ENCODE results near the gene FAM240A.
"Not testable (repeated sequence)": the region's sequence is repeated elsewhere in the genome, so short reads cannot be mapped to it uniquely, and the experiment has no call there.

The FAM240A gene

DNA sequence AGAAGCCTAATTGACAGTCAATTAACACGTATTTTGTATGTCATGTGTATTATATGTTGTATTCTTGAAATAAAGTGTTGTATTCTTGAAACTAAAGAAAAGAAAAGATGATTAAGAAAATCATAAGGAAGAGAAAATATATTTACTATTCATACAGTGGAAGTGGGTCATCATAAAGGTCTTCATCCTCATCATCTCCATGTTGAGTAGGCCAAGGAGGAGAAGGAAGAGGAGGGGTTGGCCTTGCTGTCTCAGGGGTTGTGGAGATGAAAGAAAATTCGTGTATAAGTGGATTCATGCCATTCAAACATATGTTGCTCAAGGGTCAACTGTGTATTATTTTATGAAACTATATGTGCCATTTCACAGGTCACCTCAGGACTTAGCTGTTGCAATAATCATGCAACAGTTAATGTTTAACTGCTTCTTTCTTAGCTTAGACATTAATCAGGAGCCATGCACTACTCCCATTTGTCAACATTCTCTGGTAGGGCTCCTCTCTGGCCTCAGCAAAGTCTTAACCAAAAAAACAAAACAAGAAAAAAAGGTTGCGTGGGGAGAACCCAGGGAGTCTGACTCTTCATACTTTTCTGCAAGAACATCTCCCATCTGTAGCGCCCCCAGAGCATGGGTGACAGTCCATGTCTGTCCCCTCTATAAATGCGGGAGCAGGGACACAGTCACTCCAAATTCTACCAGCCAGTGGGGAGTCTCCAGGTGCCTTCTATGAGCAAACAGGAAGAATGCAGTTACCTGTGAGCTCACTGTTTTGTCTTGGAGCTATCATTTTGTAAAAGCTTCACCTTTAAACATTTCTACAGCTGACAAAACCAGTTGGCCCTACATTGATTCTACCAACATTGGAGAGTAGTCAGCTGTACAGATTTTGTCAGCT is 26.3 kb upstream of the FAM240A start:
- in situ Hi-C loops (cut with MboI; ENCODE audit: low pct_unique_long_range_greater_than_20kb, low sequenced_read_pairs) = no loop called here
- DNase-seq = no peak

DNA sequence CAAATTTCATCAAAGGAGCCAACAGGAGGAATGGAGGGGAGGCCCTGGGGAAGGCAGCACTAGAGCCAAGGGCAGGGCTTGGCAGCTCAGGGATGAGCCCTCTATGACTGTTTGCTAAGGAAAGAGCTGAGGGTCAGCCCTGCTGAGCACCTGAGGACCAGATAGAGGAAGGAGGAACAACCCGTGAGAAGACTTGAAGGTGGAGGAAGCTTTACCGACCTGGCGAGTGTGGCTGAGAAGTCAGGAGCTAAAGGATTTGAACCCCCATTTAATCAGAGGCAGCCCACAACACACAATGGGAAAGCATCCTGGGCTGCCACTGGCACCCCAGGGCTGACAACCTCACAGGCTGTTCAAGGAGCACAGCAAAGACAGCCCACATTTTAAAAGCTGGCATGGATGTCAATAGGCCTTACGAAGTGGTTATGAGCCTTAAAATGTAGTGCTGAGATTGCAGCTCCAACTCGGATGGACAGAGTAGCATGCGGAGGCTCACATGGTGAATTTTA is 25.5 kb upstream of the FAM240A start:
- DNase-seq = no peak
- in situ Hi-C loops (cut with MboI; ENCODE audit: low pct_unique_long_range_greater_than_20kb, low sequenced_read_pairs) = no loop called here

DNA sequence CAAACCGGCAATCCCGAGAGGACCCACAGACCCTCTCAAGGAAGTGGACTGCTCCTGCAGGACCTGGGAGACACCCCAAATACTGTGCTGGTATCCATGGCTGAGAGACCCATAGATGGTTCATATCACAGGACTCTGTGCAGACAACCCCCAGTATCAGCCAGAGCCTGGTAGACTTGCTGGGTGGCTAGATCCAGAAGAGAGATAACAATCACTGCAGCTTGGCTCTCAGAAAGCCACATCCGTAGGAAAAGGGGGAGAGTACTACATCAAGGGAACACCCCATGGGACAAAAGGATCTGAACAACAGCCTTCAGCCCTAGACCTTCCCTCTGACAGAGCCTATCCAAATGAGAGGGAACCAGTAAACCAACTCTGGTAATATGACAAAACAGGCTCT is 25.1 kb upstream of the FAM240A start:
- DNase-seq; in situ Hi-C loops (cut with MboI; ENCODE audit: low pct_unique_long_range_greater_than_20kb, low sequenced_read_pairs): not testable (repeated sequence)

DNA sequence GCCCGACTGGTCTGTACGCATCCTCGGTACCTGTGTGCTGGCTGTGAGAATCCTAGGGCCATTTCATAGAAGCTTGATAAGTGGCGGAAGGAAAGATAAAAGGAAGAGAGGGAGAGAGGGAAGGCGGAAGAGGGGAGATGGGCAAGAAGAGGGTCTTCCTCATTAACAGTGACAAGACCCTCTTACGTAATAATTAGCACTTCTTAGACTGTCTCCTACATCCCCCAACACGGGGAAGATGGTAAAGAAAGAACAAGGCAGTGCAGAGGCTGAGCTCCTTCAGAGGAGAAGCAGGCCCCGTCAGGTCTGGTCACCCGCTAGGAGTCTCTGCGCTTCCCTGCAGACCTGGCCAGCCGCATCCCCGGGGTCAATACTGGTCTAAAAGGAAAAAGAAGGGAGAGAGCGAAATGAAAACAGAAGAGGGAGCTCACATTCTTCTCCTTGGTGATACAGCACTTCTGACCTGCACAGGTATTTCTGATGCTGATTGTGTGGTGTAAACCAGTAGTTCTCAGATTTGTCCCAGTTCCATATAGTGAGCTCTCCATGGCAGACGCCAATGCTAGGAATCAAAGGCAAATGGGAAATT is 19.0 kb upstream of the FAM240A start:
- in situ Hi-C loops (cut with MboI; ENCODE audit: low pct_unique_long_range_greater_than_20kb, low sequenced_read_pairs) = no loop called here
- no peak for DNase-seq

DNA sequence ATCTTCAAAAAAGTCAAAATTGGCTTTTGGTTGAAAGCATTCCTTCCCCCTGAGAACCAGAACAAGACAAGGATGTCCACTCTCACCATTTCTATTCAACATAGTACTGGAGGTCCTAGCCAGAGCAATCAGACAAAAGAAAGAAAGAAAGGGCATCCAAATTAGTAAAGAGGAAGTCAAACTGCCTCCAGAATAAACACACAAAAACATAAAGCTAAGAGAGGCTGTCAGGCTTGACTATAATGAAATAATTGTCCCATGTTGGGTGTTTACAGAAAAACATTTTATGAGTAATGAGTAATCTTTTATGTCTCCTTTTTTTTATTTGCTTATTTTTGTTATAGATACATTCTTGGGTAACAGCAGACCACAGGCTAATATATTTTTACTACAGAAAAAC is 18.3 kb upstream of the FAM240A start:
- no peak for DNase-seq
- in situ Hi-C loops (cut with MboI; ENCODE audit: low pct_unique_long_range_greater_than_20kb, low sequenced_read_pairs) = no loop called here

DNA sequence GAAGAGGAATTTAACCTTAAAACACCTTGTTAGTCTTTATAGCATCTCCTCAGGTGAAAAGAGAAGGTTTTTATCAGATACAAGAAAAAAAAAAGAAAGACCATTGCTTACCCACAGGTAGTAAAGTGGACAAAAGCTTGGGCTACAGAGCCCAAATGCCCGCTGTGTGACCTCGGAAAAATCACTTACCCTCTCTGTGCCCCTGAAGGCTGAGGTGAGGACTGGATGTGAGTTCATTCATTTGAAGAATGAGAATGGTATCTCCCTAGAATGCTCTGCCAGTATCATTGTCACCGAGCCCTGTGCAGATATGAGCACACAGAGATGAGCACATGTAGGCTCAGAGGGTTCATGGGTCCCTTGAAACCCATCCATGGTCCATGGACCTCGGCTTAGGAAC is 17.6 kb upstream of the FAM240A start:
- in situ Hi-C loops (cut with MboI; ENCODE audit: low pct_unique_long_range_greater_than_20kb, low sequenced_read_pairs) = no loop called here
- DNase-seq = no peak

DNA sequence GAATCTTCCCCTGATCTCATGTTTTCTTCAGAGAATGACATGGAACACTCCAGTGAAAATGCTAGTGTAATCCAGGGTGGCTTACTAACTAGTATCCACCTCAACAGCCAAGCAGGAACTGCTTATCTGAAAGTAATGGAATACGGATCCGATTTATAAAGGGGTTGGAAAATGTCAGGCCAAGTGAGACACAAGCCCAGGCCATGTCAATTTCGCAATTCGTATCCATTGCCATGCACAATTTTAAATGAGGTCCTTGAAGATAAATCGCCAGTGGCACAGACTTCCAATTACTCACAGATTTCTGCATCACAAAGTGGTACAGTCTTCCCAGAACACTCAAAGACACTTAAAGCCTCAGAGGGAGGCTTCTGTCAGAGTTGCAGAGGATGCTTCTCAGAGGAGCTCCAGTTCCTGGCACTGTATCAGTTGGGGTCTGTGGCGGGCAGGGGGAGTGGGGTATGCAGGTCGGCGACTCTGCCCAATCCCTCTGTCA is 16.5 kb upstream of the FAM240A start:
- no peak for DNase-seq
- in situ Hi-C loops (cut with MboI; ENCODE audit: low pct_unique_long_range_greater_than_20kb, low sequenced_read_pairs) = no loop called here

DNA sequence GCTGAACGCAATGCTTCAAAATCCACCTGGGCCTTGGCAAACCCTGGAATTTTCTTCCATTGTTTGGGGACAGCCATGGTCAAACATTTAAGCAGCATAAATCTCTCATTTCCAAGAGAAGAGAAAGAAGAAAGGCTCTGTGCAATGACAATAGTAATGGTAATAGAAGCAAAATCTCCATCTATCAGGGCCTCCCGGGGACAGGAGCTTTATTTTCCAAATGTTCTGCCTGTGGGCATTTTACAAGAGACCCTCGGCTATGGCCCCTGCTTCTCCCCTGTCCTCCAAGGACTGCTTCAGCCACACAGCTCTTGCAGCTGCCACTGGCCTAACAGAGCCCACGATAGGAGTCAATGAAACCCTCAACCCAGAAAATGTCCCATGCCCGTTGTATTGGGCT is 12.7 kb upstream of the FAM240A start:
- DNase-seq = no peak
- in situ Hi-C loops (cut with MboI; ENCODE audit: low pct_unique_long_range_greater_than_20kb, low sequenced_read_pairs) = no loop called here

DNA sequence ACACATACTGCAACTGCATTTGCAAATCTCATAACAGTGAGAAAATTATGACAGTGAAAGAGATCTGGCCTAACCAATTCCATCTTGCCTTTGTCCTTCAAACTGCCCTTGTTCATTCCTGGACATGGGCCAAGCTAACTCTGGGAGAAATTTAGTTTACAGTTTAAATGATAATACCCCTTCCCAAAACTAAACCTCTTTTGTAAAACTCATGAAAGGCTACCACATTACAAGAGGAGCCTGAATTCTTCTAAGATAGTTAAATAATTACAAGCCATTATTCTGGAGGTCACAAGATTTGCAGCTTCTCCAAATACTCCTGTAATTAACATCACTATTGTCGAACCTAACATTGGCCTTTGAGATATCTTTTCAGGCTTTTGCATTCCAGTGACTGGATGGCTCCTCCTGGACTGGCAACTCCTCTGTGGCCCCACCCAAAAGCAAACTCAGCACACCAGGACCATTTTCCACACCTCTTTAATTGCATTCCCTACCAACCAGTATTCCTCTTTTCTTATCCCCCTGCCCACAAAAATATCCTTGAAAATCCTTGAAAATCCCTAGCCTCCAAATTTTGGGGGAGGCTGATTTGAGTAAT is 8.8 kb upstream of the FAM240A start:
- DNase-seq = no peak
- in situ Hi-C loops (cut with MboI; ENCODE audit: low pct_unique_long_range_greater_than_20kb, low sequenced_read_pairs) = no loop called here

DNA sequence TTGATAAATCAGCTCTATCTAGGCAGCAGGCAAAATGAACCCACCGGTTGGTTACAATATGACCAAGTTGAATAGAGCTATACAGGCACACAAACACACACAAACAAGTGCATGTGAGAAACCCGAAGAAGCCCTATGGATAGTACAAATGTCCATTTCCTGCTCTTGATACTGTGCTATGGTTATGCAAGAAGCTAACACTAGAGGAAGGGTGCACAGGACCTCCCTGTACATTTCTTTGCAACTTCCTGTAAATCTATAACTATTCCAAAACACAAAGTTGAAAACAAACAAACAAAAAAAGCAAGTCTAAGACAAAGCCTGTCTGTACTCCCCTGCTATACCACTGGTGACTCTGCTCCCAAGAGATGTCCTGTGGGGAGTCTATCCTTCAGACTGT is 8.2 kb upstream of the FAM240A start:
- DNase-seq = no peak
- in situ Hi-C loops (cut with MboI; ENCODE audit: low pct_unique_long_range_greater_than_20kb, low sequenced_read_pairs) = no loop called here

DNA sequence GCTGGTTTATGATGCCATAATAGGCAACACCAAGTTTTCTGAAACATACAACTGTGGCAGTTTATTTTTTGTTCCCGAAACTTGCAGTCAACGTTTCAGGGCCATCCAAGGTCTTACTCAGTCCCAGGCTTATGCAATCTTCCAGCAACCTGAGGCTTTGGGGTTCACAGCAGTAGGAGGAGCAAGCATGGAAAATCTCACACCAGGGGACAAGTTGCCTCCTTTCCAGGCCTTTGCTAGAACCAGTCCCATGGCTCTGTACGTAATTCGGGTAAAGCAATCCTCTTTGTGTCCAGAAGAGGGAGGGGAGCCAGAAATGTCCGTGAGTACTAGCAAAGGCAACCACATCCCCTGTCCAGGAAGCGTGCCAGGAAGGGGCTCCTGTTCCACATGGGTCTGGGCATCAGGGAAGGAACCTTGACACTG is 4.7 kb upstream of the FAM240A start:
- in situ Hi-C loops (cut with MboI; ENCODE audit: low pct_unique_long_range_greater_than_20kb, low sequenced_read_pairs) = no loop called here
- peak; percentile 44 for DNase-seq

DNA sequence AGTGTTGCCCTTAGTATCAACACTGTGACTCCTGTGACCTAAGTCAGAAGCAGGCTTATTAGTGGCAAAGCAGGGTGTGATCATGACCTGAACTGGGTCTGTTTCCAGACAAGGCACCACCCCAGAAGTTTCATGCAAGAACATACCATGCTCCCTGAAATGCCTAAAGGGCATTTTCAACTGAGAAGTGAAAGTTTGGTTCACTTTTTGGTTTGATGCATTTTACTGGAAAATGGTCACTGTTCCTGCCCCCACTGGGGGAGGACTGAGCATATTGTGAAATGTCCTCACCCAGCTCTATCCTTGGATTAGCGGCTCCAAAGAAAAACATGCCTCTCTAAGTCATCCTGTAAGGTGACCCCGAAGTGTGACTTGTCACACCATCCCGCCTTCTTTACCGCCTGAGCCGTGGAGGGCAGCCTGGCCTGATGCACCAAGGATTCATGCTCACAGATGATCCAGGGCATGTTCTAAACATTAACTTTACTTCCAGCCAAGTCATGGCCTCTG is 3.1 kb upstream of the FAM240A start:
- no peak for DNase-seq
- in situ Hi-C loops (cut with MboI; ENCODE audit: low pct_unique_long_range_greater_than_20kb, low sequenced_read_pairs) = no loop called here

DNA sequence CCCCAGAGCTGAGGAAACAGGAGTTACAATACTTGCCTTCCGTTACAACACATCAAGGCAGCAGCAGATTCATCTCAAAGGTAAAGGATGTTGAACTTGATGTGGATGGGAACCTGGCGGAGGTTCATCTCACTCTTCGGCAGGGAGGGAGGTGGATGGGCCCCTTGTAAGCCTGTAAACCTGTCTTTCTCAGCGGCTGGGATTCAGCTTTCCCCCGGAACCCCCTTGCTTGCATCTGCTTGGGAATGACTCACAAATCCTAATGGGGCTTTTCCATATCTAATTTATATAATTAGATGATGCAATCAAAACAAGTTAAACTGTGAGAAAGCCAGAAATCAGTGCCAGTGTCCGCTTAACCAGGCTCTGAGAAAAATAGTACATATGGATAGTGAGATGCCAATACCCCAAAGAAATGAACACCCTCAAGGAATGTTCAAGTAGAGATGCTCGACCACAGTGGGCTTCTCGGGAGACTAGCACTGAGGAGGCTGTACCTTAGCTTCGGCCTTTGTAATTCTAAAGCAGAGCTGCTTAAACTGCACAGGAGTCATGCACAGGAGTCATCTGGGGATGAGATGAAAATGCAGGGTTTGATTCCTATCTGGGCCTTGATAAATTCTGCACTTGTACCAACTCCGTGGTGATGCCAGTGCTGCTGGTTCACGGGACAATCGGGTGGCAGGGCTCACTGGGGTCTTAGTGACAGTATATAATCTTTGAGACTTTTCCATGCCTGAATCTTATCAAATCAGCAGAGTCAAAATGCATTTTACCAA is 2.2 kb upstream of the FAM240A start:
- no peak for DNase-seq
- in situ Hi-C loops (cut with MboI; ENCODE audit: low pct_unique_long_range_greater_than_20kb, low sequenced_read_pairs) = no loop called here

DNA sequence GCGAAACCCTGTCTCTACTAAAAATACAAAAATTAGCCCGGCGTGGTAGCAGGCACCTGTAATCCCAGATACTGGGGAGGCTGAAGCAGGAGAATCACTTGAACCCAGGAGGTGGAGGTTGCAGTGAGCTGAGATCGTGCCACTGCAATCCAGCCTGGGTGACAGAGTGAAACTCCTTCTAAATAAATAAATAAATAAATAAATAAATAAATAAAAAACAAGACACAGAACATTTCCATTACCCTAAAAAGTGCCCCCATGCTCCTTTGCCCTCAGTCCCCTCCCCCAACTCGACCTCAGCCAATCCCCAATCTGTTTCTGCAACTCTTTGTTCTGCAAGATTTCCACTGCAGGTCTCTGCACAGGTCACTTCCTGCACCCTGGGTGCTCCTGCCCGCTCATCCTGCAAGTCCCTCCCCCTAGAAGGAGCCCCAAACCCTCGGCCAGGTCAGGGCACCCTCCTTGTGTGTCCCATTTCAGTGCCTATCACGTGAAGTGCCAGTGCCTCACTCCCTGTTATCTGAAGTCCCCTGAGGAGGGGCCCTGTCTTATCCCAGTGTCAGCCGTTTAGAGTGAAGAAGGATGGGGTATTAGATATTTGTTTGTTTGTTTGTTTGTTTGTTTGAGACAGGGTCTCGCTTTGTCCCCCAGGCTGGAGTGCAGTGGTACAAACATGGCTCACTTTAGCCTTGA is 1.1 kb downstream of the FAM240A start:
- no peak for DNase-seq
- in situ Hi-C loops (cut with MboI; ENCODE audit: low pct_unique_long_range_greater_than_20kb, low sequenced_read_pairs) = no loop called here

DNA sequence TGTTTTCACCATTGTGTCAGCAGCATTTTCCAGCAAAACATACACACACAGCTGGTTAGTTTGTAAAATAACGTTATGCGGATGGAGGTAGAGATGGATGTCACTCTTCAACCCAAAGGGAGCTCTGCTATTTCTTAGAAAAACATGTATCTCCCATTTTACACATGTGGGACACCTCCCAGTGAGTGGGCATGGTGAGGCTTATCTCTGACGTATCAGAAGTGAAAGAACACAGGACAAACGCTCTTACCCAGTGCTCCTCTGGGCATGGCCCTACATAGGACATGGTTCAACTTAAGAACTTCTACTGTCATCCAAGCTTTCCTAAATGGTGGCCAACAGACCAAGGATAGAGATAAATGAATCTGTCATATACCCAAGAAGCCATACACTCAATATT is 2.1 kb downstream of the FAM240A start:
- no peak for DNase-seq
- in situ Hi-C loops (cut with MboI; ENCODE audit: low pct_unique_long_range_greater_than_20kb, low sequenced_read_pairs) = no loop called here

DNA sequence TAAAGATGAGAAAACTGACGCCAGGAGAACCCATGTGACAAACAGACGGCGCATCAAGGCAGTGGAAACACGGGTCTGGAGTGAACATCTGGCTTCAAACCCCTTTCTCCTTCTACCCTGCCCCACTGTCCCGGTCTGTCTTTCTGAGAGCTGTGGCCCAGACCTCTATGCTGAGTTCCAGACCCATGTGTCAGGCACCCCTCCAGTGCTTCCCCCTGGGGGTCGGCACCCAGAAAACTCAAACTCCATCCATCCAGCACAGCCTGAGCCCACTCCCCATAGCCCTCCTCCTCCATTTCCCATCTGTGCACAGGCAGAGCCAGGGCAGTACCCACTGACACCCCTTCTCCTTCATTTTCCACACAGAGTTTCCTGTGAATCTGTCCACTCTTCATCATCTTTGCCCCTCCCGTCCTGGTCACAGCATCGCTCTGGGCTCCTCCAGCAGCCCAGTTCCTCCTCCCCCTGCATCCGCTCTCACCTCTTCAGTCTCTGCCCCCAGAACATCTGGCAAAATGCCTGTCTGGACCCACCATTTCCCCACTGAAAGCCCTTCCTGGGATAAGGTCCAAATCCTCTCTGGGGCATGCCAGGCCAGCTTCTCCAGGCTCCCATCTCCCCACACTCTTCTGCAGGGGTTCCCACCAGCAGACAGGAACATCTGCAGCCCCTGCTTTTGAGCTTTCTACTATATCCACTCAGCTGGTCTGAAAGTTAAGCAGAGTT is 2.9 kb downstream of the FAM240A start:
- no peak for DNase-seq
- in situ Hi-C loops (cut with MboI; ENCODE audit: low pct_unique_long_range_greater_than_20kb, low sequenced_read_pairs) = no loop called here

DNA sequence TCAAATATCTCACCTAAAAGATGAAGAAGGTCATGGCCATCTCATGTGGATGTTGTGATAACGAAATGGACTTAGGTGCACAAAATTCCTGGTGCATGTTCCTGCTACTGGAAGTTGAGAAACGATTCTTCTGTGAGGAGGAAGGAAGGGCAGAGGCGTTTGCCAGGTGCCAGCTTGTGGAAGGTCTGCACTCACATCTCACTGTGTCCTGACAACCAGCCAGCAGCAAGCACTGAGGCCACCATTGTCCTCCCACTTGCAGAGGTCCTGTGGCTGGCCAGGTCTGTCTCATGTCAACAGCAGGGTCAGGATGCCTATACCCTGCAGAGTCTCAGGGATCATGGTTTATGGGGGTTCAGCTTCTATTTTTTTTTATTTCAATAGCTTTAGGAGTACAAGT is 3.7 kb downstream of the FAM240A start:
- in situ Hi-C loops (cut with MboI; ENCODE audit: low pct_unique_long_range_greater_than_20kb, low sequenced_read_pairs) = no loop called here

DNA sequence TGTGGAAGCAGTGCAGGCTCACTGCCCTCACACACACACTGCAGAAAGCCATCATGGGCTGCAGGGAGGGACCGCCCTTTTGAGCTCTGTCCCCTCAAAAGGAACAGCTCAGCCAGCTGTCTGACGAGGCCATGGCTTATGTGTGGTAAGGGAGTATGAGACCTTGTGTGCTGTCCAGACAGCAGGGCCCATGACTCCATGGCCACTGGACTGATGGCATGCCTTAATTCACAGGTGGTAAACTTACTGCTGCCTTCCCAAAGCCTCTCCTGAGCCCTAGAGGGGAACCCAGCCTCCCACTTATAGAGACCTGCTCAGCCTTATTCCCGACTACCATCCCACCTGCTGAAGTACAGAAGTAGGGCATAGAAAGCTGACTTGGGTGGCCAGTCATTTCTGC is 5.6 kb downstream of the FAM240A start:
- in situ Hi-C loops (cut with MboI; ENCODE audit: low pct_unique_long_range_greater_than_20kb, low sequenced_read_pairs) = no loop called here
- no peak for DNase-seq

More for the DNA sequence above, 3.7 kb downstream of the FAM240A start:
- DNase-seq = no peak

All from KBM-7 (cell line).